ENCODE measurements around the gene FZD1. TPM values are rescaled to one million over a fixed set of nuclear protein-coding genes. Genes with fewer than 3 reads are reported as not detected.
A peak's percentile ranks its signal among the peaks of the same experiment; 100 is the strongest.

FZD1 gene
- total RNA-seq, 1 experiment from 2014 or later, result 1.9 TPM

GRCh38 chr7:91263384-91264045 lies 718 bp upstream of the FZD1 start:
- in situ Hi-C loops (cut with HindIII; ENCODE audit: low sequenced_read_pairs), result no loop called here

DNA sequence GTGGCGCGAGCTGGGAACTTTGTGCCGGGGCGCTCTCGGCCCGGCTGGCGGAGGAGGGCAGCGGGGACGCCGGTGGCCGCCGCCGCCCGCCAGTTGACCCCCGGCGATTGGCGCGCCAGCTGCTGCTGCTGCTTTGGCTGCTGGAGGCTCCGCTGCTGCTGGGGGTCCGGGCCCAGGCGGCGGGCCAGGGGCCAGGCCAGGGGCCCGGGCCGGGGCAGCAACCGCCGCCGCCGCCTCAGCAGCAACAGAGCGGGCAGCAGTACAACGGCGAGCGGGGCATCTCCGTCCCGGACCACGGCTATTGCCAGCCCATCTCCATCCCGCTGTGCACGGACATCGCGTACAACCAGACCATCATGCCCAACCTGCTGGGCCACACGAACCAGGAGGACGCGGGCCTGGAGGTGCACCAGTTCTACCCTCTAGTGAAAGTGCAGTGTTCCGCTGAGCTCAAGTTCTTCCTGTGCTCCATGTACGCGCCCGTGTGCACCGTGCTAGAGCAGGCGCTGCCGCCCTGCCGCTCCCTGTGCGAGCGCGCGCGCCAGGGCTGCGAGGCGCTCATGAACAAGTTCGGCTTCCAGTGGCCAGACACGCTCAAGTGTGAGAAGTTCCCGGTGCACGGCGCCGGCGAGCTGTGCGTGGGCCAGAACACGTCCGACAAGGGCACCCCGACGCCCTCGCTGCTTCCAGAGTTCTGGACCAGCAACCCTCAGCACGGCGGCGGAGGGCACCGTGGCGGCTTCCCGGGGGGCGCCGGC lies 870 bp downstream of the FZD1 start:
- in situ Hi-C loops (cut with HindIII; ENCODE audit: low sequenced_read_pairs), result no loop called here
- peak; percentile 68 for DNase-seq (ENCODE audit: low spot score)

More at GRCh38 chr7:91263384-91264045, 718 bp upstream of the FZD1 start:
- DNase-seq (ENCODE audit: low spot score), result no peak

- peak; percentile 56 for DNase-seq (ENCODE audit: low spot score)
- in situ Hi-C loops (cut with HindIII; ENCODE audit: low sequenced_read_pairs), result no loop called here
Observed at GRCh38 chr7:91265693-91266066, 1.4 kb downstream of the FZD1 start.

DNA sequence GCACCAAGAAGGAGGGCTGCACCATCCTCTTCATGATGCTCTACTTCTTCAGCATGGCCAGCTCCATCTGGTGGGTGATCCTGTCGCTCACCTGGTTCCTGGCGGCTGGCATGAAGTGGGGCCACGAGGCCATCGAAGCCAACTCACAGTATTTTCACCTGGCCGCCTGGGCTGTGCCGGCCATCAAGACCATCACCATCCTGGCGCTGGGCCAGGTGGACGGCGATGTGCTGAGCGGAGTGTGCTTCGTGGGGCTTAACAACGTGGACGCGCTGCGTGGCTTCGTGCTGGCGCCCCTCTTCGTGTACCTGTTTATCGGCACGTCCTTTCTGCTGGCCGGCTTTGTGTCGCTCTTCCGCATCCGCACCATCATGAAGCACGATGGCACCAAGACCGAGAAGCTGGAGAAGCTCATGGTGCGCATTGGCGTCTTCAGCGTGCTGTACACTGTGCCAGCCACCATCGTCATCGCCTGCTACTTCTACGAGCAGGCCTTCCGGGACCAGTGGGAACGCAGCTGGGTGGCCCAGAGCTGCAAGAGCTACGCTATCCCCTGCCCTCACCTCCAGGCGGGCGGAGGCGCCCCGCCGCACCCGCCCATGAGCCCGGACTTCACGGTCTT lies 1.9 kb downstream of the FZD1 start:
- peak; percentile 50 for DNase-seq (ENCODE audit: low spot score)
- in situ Hi-C loops (cut with HindIII; ENCODE audit: low sequenced_read_pairs), result no loop called here

DNA sequence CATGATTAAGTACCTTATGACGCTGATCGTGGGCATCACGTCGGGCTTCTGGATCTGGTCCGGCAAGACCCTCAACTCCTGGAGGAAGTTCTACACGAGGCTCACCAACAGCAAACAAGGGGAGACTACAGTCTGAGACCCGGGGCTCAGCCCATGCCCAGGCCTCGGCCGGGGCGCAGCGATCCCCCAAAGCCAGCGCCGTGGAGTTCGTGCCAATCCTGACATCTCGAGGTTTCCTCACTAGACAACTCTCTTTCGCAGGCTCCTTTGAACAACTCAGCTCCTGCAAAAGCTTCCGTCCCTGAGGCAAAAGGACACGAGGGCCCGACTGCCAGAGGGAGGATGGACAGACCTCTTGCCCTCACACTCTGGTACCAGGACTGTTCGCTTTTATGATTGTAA lies 2.5 kb downstream of the FZD1 start:
- peak; percentile 39 for DNase-seq (ENCODE audit: low spot score)
- in situ Hi-C loops (cut with HindIII; ENCODE audit: low sequenced_read_pairs), result no loop called here

DNA sequence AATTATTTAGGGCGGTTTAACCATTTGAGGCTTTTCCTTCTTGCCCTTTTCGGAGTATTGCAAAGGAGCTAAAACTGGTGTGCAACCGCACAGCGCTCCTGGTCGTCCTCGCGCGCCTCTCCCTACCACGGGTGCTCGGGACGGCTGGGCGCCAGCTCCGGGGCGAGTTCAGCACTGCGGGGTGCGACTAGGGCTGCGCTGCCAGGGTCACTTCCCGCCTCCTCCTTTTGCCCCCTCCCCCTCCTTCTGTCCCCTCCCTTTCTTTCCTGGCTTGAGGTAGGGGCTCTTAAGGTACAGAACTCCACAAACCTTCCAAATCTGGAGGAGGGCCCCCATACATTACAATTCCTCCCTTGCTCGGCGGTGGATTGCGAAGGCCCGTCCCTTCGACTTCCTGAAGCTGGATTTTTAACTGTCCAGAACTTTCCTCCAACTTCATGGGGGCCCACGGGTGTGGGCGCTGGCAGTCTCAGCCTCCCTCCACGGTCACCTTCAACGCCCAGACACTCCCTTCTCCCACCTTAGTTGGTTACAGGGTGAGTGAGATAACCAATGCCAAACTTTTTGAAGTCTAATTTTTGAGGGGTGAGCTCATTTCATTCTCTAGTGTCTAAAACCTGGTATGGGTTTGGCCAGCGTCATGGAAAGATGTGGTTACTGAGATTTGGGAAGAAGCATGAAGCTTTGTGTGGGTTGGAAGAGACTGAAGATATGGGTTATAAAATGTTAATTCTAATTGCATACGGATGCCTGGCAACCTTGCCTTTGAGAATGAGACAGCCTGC lies 3.1 kb downstream of the FZD1 start:
- DNase-seq (ENCODE audit: low spot score), result peak; percentile 53

GRCh38 chr7:91270372-91270771 lies 6.1 kb downstream of the FZD1 start:
- in situ Hi-C loops (cut with HindIII; ENCODE audit: low sequenced_read_pairs), result no loop called here
- DNase-seq (ENCODE audit: low spot score), result peak; percentile 32

More for the DNA sequence above, 3.1 kb downstream of the FZD1 start:
- in situ Hi-C loops (cut with HindIII; ENCODE audit: low sequenced_read_pairs), result no loop called here

- in situ Hi-C loops (cut with HindIII; ENCODE audit: low sequenced_read_pairs), result no loop called here
Observed at GRCh38 chr7:91276909-91277308, 12.7 kb downstream of the FZD1 start.

GRCh38 chr7:91280185-91280584 lies 16.0 kb downstream of the FZD1 start:
- no peak for DNase-seq (ENCODE audit: low spot score)
- in situ Hi-C loops (cut with HindIII; ENCODE audit: low sequenced_read_pairs), result no loop called here

More at GRCh38 chr7:91276909-91277308, 12.7 kb downstream of the FZD1 start:
- DNase-seq (ENCODE audit: low spot score), result no peak

DNA sequence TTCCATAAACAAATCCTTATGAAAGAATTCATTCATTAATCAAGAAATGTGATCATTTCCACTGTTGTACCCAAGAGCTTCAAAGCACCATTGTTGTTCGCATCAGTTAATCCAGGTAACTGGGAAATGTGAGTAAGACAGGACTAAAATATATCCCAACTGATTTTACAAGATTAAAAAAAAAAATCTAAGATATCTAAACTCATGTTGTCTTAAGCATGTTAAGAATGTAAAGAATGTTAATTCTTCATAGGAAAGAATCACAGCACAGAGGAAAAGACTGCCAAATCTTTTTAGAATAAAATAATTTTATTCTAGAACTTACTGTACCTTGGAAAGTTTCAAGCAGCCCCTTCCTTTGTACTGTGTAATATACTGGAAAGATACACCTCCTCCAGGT lies 16.4 kb downstream of the FZD1 start:
- DNase-seq (ENCODE audit: low spot score), result no peak
- in situ Hi-C loops (cut with HindIII; ENCODE audit: low sequenced_read_pairs), result no loop called here

- no peak for DNase-seq (ENCODE audit: low spot score)
- in situ Hi-C loops (cut with HindIII; ENCODE audit: low sequenced_read_pairs), result no loop called here
Observed at GRCh38 chr7:91285696-91286355, 21.6 kb downstream of the FZD1 start.

DNA sequence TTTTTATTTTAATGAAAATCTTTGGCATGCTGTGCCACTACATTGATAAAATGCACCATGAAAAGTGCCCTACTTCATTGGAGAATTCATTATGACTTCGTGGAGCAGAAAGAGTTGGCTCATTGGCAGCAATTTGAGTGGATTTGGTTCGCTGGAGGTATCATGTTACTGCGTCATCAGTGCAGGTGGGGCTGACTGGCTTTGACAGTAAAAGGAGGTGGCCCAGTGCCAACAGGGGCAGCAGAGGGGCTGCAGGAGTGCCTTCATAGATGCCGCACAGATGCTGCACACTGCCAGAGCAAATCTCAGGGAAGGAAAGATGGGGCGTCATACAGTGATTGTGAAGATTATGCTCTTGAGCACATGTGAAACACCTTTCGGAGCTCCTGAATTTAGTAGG lies 22.2 kb downstream of the FZD1 start:
- in situ Hi-C loops (cut with HindIII; ENCODE audit: low sequenced_read_pairs), result no loop called here

DNA sequence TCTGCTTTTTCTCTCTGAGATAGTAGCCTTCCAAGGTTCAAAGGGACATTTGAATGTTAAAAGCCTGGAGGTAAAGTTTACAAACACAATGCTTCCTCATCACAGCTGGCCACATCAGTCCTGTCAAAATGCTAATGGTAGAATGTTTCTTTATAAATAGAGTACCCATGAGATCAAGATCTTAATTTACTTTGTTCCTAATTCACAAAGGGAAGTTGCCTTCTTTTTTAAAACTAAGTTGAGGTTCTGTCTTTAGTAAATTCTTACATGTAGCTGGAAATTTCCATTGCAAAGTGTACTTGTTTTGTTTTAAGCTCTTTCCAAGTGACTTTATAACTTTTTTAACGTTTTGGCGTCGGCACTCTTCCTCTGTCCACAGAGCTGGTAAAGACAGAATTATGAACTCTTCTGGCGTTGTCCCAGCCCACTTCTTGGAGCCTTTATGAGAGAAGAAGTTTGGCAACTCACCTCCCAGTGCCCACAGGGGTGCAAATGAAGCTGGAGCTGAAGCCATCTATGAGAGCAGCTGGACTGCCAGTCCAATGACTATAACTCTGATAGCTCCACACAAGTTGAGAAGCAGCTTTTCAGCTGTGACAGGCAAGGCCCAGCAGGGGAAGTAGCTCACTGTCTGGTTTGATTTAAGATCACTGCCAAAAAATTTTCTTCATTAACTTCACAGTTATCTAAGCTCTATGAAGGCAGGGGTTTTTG lies 23.3 kb downstream of the FZD1 start:
- DNase-seq (ENCODE audit: low spot score), result no peak
- in situ Hi-C loops (cut with HindIII; ENCODE audit: low sequenced_read_pairs), result no loop called here

More for the DNA sequence above, 22.2 kb downstream of the FZD1 start:
- no peak for DNase-seq (ENCODE audit: low spot score)

GRCh38 chr7:91288208-91288824 lies 24.1 kb downstream of the FZD1 start:
- DNase-seq (ENCODE audit: low spot score), result no peak
- in situ Hi-C loops (cut with HindIII; ENCODE audit: low sequenced_read_pairs), result no loop called here

- in situ Hi-C loops (cut with HindIII; ENCODE audit: low sequenced_read_pairs), result no loop called here
- no peak for DNase-seq (ENCODE audit: low spot score)
Observed at GRCh38 chr7:91289633-91290254, 25.5 kb downstream of the FZD1 start.

DNA sequence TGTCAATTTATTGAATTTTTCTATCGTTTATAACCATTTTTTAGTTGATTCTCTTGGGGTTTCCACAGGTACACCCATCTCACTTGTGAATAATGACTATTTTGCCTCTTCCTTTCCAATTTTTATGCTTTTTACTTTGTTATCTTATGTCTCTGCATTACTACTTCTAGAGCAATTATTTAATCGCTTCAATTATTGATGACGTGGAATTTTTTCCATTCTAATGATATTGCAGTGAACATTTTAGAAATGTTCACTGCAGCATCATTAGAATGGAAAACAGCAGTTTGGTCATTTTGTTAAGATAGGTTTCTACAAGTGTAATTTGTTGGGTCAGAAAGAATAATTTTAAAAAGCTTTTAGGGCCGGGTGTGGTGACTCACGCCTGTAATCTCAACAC lies 27.1 kb downstream of the FZD1 start:
- in situ Hi-C loops (cut with HindIII; ENCODE audit: low sequenced_read_pairs), result no loop called here
- no peak for DNase-seq (ENCODE audit: low spot score)

DNA sequence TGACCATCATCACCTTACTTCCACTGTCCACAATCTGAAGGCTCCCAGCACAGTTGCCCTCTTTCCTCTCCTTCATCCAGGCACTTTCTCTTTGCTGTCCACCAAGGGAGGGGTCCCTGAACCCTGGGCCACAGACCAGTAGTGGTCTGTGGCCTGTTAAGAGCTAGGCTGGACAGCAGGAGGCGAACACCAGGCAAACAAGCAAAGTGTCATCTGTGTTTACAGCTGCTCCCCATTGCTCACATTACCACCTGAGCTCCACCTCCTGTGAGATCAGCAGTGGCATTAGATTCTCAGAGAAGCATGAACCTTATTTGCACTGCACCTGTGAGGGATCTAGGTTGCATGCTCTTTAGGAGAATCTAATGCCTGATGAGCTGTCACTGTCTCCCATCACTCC lies 27.7 kb downstream of the FZD1 start:
- no peak for DNase-seq (ENCODE audit: low spot score)
- in situ Hi-C loops (cut with HindIII; ENCODE audit: low sequenced_read_pairs), result no loop called here

DNA sequence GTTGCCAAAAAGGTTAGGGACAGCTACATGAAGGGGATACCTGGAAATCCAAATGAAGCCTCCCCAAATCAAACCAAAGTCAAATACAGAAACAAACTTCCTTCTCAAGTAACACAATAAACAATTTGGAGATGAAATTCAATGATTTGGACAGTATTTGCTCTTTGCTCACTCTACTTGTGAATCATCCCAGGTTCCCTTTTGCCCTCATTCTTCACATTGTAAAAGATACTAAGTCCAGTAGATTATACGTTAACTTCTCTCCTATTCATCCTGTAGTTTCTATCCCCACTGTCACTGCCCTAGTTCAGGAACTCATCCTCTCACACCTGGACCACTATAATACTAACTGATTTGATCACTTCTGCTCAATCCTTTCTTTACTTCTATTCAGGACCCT lies 28.3 kb downstream of the FZD1 start:
- DNase-seq (ENCODE audit: low spot score), result no peak
- in situ Hi-C loops (cut with HindIII; ENCODE audit: low sequenced_read_pairs), result no loop called here
